Tibial nerve (tissue), 4 donors: ENCODE results near the gene LAMTOR4. TPM values are rescaled to one million over a fixed set of nuclear protein-coding genes. Genes with fewer than 3 reads are reported as not detected.
A peak's percentile ranks its signal among the peaks of the same experiment; 100 is the strongest.
"Not testable (repeated sequence)": the region's sequence is repeated elsewhere in the genome, so short reads cannot be mapped to it uniquely, and the experiment has no call there.

ENCODE experiments used
- DNase-seq, 2 donors: peaks; one replicate each; pipeline ENCODE4 v3.0.0-alpha.2; 2019; ENCODE audit warnings: low spot score in 2 of 2
- H3K27ac ChIP-seq, 4 donors: fragments of 200-600 bp; sonication (generic) in 3 of 4; one replicate each; pipeline ENCODE4 v1.5.1; 2017 to 2019; ENCODE audit warnings: mild to moderate bottlenecking in 1 of 4
- H3K27me3 ChIP-seq, 2 donors: fragments of 200-600 bp; sonication (generic) in 1 of 2; one replicate each; pipeline versions ENCODE4 v1.5.1 to v1.6.0; 2017 to 2019
- H3K36me3 ChIP-seq, 3 donors: fragments of 200-600 bp; sonication (generic); one replicate each; pipeline ENCODE4 v1.5.1; 2018 to 2019
- H3K4me1 ChIP-seq, 4 donors: fragments of 200-600 bp; sonication (generic) in 3 of 4; one replicate each; pipeline ENCODE4 v1.5.1; 2017 to 2019
- H3K4me3 ChIP-seq, 4 donors: fragments of 200-600 bp; sonication (generic) in 3 of 4; one replicate each; pipeline ENCODE4 v1.5.1; 2017 to 2019; ENCODE audit warnings: mild to moderate bottlenecking in 1 of 4, moderate library complexity in 1 of 4
- H3K9me3 ChIP-seq, 4 donors: fragments of 200-600 bp; sonication (generic) in 3 of 4; one replicate each; pipeline ENCODE4 v1.5.1; 2017 to 2019
- CTCF ChIP-seq, 5 experiments: fragments of 200-600 bp in 3 of 5; fragments of 450-650 bp in 2 of 5; sonication (generic) in 3 of 5; IDR thresholded peaks; one replicate each; pipeline ENCODE4 v1.5.1; 2016 to 2019; ENCODE audit warnings: antibody characterized with exemption in 5 of 5, mild to moderate bottlenecking in 3 of 5, moderate library complexity in 2 of 5
- EP300 ChIP-seq, 2 donors: sonication (generic); formaldehyde crosslinking; IDR thresholded peaks; one replicate each; pipeline ENCODE4 v1.6.1; 2017; ENCODE audit warnings: antibody characterized with exemption in 2 of 2, mild to moderate bottlenecking in 1 of 2
- POLR2A ChIP-seq, 2 donors: fragments of 450-650 bp; IDR thresholded peaks; one replicate each; pipeline ENCODE4 v1.6.1; 2017; ENCODE audit warnings: antibody characterized with exemption in 2 of 2, mild to moderate bottlenecking in 2 of 2, moderate library complexity in 2 of 2
- WGBS, 2 donors: methylation state at CpG; one replicate each; pipeline ENCODE4 v1.1.5; 2018; 5-methylcytosine and 5-hydroxymethylcytosine counted together
- total RNA-seq, 4 donors: library from RNA; depleted of rRNA; stranded (reverse); fragments of >200 nt; gene quantifications; one replicate each; pipeline ENCODE4 v1.1.0, GENCODE V29; 2016

LAMTOR4 gene
- total RNA-seq, 4 donors from 2014 or later: 226 to 312 (median 252) TPM

DNA sequence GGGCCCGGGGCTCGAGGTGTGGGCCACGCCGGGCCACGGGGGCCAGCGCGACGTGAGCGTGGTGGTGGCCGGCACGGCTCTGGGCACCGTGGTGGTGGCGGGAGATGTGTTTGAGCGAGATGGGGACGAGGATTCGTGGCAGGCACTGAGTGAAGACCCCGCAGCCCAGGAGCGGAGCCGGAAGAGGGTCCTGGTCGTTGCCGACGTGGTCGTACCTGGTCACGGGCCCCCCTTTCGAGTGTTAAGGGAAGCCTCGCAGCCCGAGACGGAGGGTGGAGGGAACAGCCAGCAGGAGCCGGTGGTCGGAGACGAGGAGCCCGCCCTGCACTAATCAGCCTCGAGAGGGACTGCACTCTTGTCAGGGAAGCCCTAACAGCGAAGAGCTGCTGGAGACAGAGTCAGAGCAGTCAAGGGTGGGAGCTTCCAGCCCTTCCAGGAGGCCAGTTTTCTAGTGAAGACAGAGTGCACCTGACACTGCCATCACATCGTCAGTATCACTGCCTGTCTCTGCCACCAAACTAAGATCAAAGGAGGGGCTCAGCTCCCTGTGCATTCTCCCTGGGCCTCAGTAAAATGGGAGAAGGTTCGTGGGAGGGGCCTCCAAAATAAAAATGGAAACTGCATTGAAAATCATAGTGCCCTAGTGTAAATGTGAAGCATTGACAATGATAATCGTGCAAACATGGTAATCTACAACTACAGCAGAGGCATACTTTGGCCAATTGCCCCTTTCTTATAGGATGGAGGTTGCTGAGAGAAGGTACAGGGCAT is 20.7 kb upstream of the LAMTOR4 start:
- TF ChIP-seq CTCF (IDR thresholded peaks at IDR 0.05) (peak in 1 of 5 experiments; percentile 10), POLR2A (IDR thresholded peaks at IDR 0.05) (no peak)
- no peaks in the 10 kb centered on the region for H3K9me3 ChIP-seq
- peak overlapping the region; percentile 80 to 99 (median 96) for H3K27ac ChIP-seq
- no peaks in the 10 kb centered on the region for H3K27me3 ChIP-seq
- H3K36me3 ChIP-seq: peaks cover 0 to 23% (median 0%) of the 10 kb centered on the region in 3 donors
- DNase-seq: no peak
- H3K4me3 ChIP-seq: peak overlapping the region; percentile 81 to 98 (median 90)
- WGBS, 2 donors: 2 to 3% methylated on average over 21 of the region's 37 CpGs
- H3K4me1 ChIP-seq: peaks cover 0 to 50% (median 19%) of the 10 kb centered on the region in 4 donors

GRCh38 chr7:100128637-100128963 is 20.1 kb upstream of the LAMTOR4 start:
- TF ChIP-seq EP300 (IDR thresholded peaks at IDR 0.05): no peak
- TF ChIP-seq CTCF (IDR thresholded peaks at IDR 0.05): no peak
- no peak for TF ChIP-seq POLR2A (IDR thresholded peaks at IDR 0.05)
- Histone ChIP-seq H3K27me3 (no peaks in the 10 kb centered on the region), H3K27ac (no peak overlapping the region), H3K36me3 (peaks cover 0 to 18% (median 0%) of the 10 kb centered on the region in 3 donors), H3K9me3 (no peaks in the 10 kb centered on the region), H3K4me3 (no peak overlapping the region), H3K4me1 (peaks cover 0 to 54% (median 19%) of the 10 kb centered on the region in 4 donors)
- WGBS, 2 donors: 42 to 50% methylated on average over 1 of the region's 1 CpG
- no peak for DNase-seq

DNA sequence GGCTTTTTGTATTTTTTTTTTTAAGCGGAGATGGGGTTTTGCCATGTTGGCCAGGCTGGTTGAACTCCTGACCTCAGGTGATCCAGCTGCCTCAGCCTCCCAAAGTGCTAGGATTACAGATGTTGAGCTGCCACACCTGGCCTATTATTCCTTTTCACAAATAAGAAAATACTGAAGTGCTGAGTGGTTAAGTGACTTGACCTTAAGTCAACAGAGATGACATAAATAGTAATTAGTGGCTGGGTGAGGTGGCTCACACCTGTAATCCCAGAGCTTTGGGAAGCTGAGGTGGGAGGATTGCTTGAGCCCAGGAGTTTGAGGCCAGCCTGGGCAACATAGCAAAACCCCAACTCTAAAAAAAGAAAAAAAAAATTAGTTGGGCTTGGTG is 18.5 kb upstream of the LAMTOR4 start:
- not testable (repeated sequence) for H3K27ac ChIP-seq, H3K9me3 ChIP-seq, DNase-seq, H3K36me3 ChIP-seq, H3K27me3 ChIP-seq, H3K4me3 ChIP-seq
- WGBS, 2 donors: 90 to 96% methylated on average over 1 of the region's 1 CpG
- H3K4me1 ChIP-seq: peaks cover 0 to 50% (median 17%) of the 10 kb centered on the region in 4 donors

DNA sequence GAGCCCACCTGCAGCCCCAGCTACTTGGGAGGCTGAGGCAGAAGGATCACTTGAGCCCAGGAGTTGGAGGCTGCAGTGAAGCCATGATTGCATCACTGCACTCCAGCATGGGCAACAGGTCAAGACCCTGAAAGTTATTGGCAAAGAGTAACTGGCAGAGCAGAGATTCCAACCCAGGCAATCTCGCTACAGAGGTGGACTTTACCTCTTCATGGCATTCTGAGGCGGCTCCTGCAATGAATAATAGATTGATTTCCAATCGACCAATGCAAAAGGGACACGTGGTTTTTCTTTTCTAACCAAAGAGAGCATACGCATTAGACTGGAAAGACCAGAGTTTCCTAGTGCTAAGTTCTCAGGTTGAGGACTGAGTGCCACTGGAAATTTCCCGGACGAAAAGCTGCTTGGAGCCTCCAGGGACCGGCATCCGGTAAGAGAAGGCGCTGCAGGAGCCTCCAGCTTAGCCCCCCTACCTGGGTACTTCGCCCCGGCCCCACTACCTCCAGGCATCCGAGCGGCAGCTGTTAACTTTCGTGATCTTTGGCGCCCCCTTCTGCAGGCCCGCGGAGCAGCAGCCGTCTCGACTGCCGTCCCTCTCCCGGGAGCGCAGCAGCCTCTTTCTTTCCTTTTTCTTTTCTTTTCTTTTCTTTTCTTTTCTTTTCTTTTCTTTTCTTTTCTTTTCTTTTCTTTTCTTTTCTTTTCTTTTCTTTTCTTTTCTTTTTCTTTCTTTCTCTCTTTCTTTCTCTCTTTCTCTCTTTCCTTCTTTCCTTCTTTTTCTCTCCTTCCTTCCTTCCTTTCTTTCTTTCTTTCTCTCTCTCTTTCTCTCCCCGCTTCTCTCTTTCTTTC is 17.9 kb upstream of the LAMTOR4 start:
- DNase-seq: peak; percentile 80 to 90
- Histone ChIP-seq H3K27ac (peak overlapping the region in 1 of 4 donors; percentile 52), H3K9me3 (no peaks in the 10 kb centered on the region), H3K27me3 (no peaks in the 10 kb centered on the region), H3K36me3 (no peaks in the 10 kb centered on the region), H3K4me3 (peak overlapping the region in 1 of 4 donors; percentile 18), H3K4me1 (peaks cover 0 to 44% (median 14%) of the 10 kb centered on the region in 4 donors)
- TF ChIP-seq CTCF (IDR thresholded peaks at IDR 0.05): peak; percentile 82 to 95 (median 89)
- no peak for TF ChIP-seq POLR2A (IDR thresholded peaks at IDR 0.05)
- TF ChIP-seq EP300 (IDR thresholded peaks at IDR 0.05): no peak
- WGBS, 2 donors: 11 to 13% methylated on average over 24 of the region's 24 CpGs

DNA sequence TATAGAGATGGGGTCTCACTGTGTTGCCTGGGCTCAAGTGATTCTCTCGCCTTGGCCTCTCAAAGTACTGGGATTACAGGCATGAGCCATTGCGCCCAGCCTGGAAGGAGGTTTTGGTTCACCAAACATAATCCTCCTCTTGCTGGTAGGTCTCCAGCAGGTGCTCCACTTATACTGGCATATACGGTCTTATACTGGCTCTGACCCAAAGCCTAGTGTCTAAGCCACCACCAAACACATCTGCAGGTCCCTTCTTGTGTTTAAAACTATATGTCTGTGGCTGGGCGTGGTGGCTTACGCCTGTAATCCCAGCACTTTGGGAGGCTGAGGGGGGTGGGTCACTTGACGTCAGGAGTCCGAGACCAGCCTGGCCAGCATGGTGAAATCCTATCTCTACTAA is 16.6 kb upstream of the LAMTOR4 start:
- Histone ChIP-seq H3K4me3 (no peak overlapping the region), H3K36me3 (no peaks in the 10 kb centered on the region), H3K27me3 (no peaks in the 10 kb centered on the region), H3K27ac (no peak overlapping the region), H3K9me3 (no peaks in the 10 kb centered on the region), H3K4me1 (peaks cover 0 to 38% (median 9%) of the 10 kb centered on the region in 4 donors)
- DNase-seq: no peak
- TF ChIP-seq CTCF (IDR thresholded peaks at IDR 0.05): no peak
- 64 to 71% methylated on average over 7 of the region's 7 CpGs for WGBS, 2 donors
